Urinary bladder (tissue), 4 donors: ENCODE results near the gene LAX1. TPM values are rescaled to one million over a fixed set of nuclear protein-coding genes. Genes with fewer than 3 reads are reported as not detected.
"Not testable (repeated sequence)": the region's sequence is repeated elsewhere in the genome, so short reads cannot be mapped to it uniquely, and the experiment has no call there.

Source experiments
- DNase-seq: peaks from one replicate; pipeline ENCODE4 v3.0.0-alpha.2; 2015; ENCODE audit errors: extremely low spot score
- H3K27ac ChIP-seq: one replicate; pipeline ENCODE4 v1.5.1; 2013; ENCODE audit warnings: low read depth, mild to moderate bottlenecking, moderate library complexity
- H3K36me3 ChIP-seq: one replicate; pipeline ENCODE4 v1.6.1; 2013; ENCODE audit warnings: mild to moderate bottlenecking, moderate library complexity; ENCODE audit not compliant: insufficient read depth
- H3K4me1 ChIP-seq: one replicate; pipeline ENCODE4 v1.6.1; 2013; ENCODE audit warnings: mild to moderate bottlenecking, moderate library complexity; ENCODE audit not compliant: insufficient read depth
- H3K4me3 ChIP-seq: one replicate; pipeline ENCODE4 v1.5.1; 2013; ENCODE audit warnings: low read depth, low read length
- WGBS: extraction: QIAGEN DNeasy Blood & Tissue Kit; methylation state at CpG from one replicate; pipeline ENCODE4 v1.1.7; 2013; 5-methylcytosine and 5-hydroxymethylcytosine counted together
- polyA plus RNA-seq: library from polyadenylated mRNA; stranded (reverse); fragments of 200-250 nt; gene quantifications from one replicate; pipeline ENCODE4 v1.2.3, GENCODE V29; 2013
- total RNA-seq: library from RNA; depleted of rRNA; stranded (reverse); fragments of >200 nt; gene quantifications from one replicate; pipeline ENCODE4 v1.2.3, GENCODE V29; 2014
- donor health status: healthy with polysubstance abuse.
- donor health status: healthy.

LAX1 gene
- total and polyA plus RNA-seq, 2 donors = 0.42 to 0.51 TPM

- DNase-seq = no peak
- H3K36me3 ChIP-seq = no peaks in the 10 kb centered on the region
- H3K4me1 ChIP-seq = no peaks in the 10 kb centered on the region
- H3K4me3 ChIP-seq = no peak overlapping the region
- WGBS = 88% methylated on average over 4 of the region's 4 CpGs
- H3K27ac ChIP-seq = no peak overlapping the region
These were observed 13.8 kb downstream of the LAX1 start for GRCh38 chr1:203778789-203779188.

GRCh38 chr1:203781962-203782361 is 17.0 kb downstream of the LAX1 start:
- WGBS = 92% methylated on average over 7 of the region's 7 CpGs
- H3K4me1 ChIP-seq = no peaks in the 10 kb centered on the region
- no peak overlapping the region for H3K27ac ChIP-seq
- no peak for DNase-seq
- no peaks in the 10 kb centered on the region for H3K36me3 ChIP-seq
- no peak overlapping the region for H3K4me3 ChIP-seq

GRCh38 chr1:203789966-203790365 is 25.0 kb downstream of the LAX1 start:
- 66% methylated on average over 3 of the region's 3 CpGs for WGBS
- Histone ChIP-seq H3K27ac (no peak overlapping the region), H3K4me3 (no peak overlapping the region), H3K4me1 (no peaks in the 10 kb centered on the region), H3K36me3 (peaks cover 1% of the 10 kb centered on the region)
- no peak for DNase-seq

GRCh38 chr1:203791498-203791897 is 26.5 kb downstream of the LAX1 start:
- no peak overlapping the region for H3K4me3 ChIP-seq
- H3K27ac ChIP-seq = no peak overlapping the region
- DNase-seq = no peak
- WGBS = 68% methylated on average over 3 of the region's 3 CpGs
- no peaks in the 10 kb centered on the region for H3K4me1 ChIP-seq
- peaks cover 1% of the 10 kb centered on the region for H3K36me3 ChIP-seq

GRCh38 chr1:203792486-203792885 is 27.5 kb downstream of the LAX1 start:
- WGBS = 94% methylated on average over 2 of the region's 2 CpGs

GRCh38 chr1:203793561-203793960 is 28.6 kb downstream of the LAX1 start:
- not testable (repeated sequence) for H3K4me1 ChIP-seq, H3K36me3 ChIP-seq, H3K27ac ChIP-seq, DNase-seq, H3K4me3 ChIP-seq
- WGBS = 95% methylated on average over 7 of the region's 7 CpGs

More at GRCh38 chr1:203792486-203792885, 27.5 kb downstream of the LAX1 start:
- DNase-seq = no peak
- Histone ChIP-seq H3K4me1 (no peaks in the 10 kb centered on the region), H3K36me3 (peaks cover 1% of the 10 kb centered on the region), H3K4me3 (no peak overlapping the region), H3K27ac (no peak overlapping the region)

GRCh38 chr1:203794764-203795440 is 29.9 kb downstream of the LAX1 start:
- Histone ChIP-seq H3K27ac (no peak overlapping the region), H3K36me3 (peaks cover 1% of the 10 kb centered on the region)

GRCh38 chr1:203795441-203796235 is 30.7 kb downstream of the LAX1 start, which contains the start of the genes ZBED6 and ZC3H11A:
TSS of gene ZBED6 (plus strand) at chr1:203795623. CDS start at chr1:203797523, 1,900 bp downstream.
TSS of gene ZC3H11A (plus strand) at chr1:203795623. CDS start at chr1:203817071, 21,448 bp downstream.
- Histone ChIP-seq H3K4me3 (peak within 1 kb of the TSS; percentile 67), H3K36me3 (peaks cover 1% of the 10 kb centered on the region), H3K27ac (peak within 1 kb of the TSS; percentile 95), H3K4me1 (peaks cover 3% of the 10 kb centered on the region)
- DNase-seq = peak; percentile 99
- WGBS = under 1% methylated on average over 59 of the region's 59 CpGs

More at GRCh38 chr1:203794764-203795440, 29.9 kb downstream of the LAX1 start:
- WGBS = 72% methylated on average over 19 of the region's 19 CpGs
- H3K4me1 ChIP-seq = peaks cover 3% of the 10 kb centered on the region
- H3K4me3 ChIP-seq = peak overlapping the region; percentile 30
- DNase-seq = no peak

GRCh38 chr1:203796236-203796605 is 31.2 kb downstream of the LAX1 start:
- peaks cover 3% of the 10 kb centered on the region for H3K4me1 ChIP-seq
- peak overlapping the region; percentile 67 for H3K4me3 ChIP-seq
- H3K27ac ChIP-seq = peak overlapping the region; percentile 95
- peaks cover 1% of the 10 kb centered on the region for H3K36me3 ChIP-seq
- no peak for DNase-seq
- WGBS = under 1% methylated on average over 12 of the region's 12 CpGs

- 65% methylated on average over 2 of the region's 2 CpGs for WGBS
- Histone ChIP-seq H3K36me3 (peaks cover 1% of the 10 kb centered on the region), H3K4me1 (peaks cover 3% of the 10 kb centered on the region), H3K4me3 (peak overlapping the region; percentile 67), H3K27ac (no peak overlapping the region)
- DNase-seq = no peak
These were observed 32.2 kb downstream of the LAX1 start for GRCh38 chr1:203797216-203797615.

GRCh38 chr1:203797948-203798655 is 33.1 kb downstream of the LAX1 start:
- no peak for DNase-seq
- peaks cover 1% of the 10 kb centered on the region for H3K36me3 ChIP-seq
- H3K4me3 ChIP-seq = no peak overlapping the region
- H3K27ac ChIP-seq = no peak overlapping the region
- WGBS = 63% methylated on average over 6 of the region's 6 CpGs
- H3K4me1 ChIP-seq = peaks cover 3% of the 10 kb centered on the region

- WGBS = 84% methylated on average over 4 of the region's 4 CpGs
- Histone ChIP-seq H3K4me3 (no peak overlapping the region), H3K36me3 (no peaks in the 10 kb centered on the region), H3K4me1 (peaks cover 3% of the 10 kb centered on the region), H3K27ac (no peak overlapping the region)
- no peak for DNase-seq
These were observed 34.2 kb downstream of the LAX1 start for GRCh38 chr1:203799157-203799556.

GRCh38 chr1:203799971-203800370 is 35.0 kb downstream of the LAX1 start:
- H3K4me1 ChIP-seq = peaks cover 3% of the 10 kb centered on the region
- H3K36me3 ChIP-seq = no peaks in the 10 kb centered on the region
- no peak overlapping the region for H3K27ac ChIP-seq
- WGBS = 41% methylated on average over 1 of the region's 1 CpG
- no peak overlapping the region for H3K4me3 ChIP-seq
- DNase-seq = no peak
